GM18499 (cell line): Measurements from ENCODE around the gene GINM1.

Experiments
- ATAC-seq: cut with Tn5 transposase; IDR thresholded peaks from one replicate; pipeline ENCODE4 v1.9.1; 2021; ENCODE audit warnings: moderate number of reproducible peaks; ENCODE audit not compliant: insufficient read depth, unreplicated experiment

GINM1 gene, protein sequence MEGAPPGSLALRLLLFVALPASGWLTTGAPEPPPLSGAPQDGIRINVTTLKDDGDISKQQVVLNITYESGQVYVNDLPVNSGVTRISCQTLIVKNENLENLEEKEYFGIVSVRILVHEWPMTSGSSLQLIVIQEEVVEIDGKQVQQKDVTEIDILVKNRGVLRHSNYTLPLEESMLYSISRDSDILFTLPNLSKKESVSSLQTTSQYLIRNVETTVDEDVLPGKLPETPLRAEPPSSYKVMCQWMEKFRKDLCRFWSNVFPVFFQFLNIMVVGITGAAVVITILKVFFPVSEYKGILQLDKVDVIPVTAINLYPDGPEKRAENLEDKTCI

DNA sequence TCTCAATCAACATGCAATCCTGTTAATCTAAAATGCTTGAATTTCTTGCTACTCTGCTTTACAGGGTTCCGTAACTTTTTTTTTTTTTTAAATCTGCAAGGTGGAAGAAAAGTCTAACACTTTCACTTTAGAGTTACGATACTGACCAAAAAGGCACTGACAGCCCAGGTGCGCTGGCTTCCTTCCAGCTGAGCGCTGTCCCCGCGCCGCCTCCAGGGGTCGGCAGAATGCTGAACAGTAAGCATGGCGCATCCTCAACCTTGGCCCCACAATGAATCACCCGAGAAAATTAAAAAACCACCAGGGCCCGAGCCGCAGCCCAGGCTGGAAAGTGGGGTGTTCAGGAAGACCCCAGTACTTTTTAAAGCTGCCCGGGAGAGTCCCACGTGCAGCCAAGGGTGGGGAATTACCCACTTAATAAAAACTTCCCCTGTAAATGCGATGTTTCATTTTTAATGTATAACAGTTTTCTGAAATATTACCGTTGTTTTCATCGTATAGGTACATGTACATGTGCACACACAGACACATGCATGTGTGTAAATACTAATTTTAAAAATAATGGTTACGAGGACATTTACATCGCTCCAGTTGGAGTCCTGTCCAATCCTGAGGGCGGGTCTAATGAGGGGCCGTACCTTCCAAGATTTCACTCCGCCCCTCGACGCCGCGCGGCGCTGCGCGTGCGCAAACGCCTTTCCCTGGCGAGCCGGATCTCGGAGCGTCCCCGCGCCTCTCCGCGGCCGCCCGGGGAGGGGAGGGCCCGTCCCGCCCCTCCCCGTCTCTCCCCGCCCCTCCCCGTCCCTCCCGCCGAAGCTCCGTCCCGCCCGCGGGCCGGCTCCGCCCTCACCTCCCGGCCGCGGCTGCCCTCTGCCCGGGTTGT lies at the start of gene GINM1:
TSS of gene GINM1 (plus strand) at position 849 of the 883 bp plus-strand sequence. CDS start 40 bp downstream, outside the sequence.
- ATAC-seq, result peak; percentile 60

DNA sequence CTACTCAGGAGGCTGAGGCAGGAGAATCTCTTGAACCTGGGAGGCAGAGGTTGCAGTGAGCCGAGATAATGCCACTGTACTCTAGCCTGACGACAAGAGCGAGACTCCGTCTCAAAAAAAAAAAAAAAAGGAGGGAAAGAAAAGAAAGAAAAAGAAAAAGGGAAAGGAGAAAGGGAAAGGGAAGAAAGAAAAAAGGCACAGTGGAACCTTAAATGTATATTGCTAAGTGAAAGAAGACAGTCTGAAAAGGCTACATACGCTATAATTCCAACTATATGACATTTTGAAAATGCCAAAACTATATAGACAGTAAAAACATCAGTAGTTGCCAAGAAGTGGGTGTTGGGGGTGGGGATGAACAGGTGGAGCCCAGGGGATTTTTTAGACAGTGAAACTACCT lies 36.5 kb upstream of the GINM1 start:
- ATAC-seq, result no peak

DNA sequence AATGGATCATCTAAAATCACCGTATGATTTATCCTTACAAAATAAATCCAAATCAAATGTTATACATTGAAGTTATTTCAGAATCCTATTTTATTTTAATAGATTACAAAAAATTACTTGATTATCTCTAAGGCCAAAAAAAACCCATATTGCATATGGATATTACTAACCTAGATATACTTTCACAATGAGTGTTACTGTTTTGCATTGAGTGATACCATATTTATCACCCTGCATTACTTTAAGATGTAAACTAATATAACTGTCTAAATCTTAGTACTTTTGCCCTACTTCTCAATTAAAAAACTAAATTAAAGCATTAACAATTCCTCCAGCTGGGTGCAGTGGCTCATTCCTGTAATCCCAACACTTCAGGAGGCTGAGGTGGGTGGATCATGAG lies 31.4 kb upstream of the GINM1 start:
- no peak for ATAC-seq

DNA sequence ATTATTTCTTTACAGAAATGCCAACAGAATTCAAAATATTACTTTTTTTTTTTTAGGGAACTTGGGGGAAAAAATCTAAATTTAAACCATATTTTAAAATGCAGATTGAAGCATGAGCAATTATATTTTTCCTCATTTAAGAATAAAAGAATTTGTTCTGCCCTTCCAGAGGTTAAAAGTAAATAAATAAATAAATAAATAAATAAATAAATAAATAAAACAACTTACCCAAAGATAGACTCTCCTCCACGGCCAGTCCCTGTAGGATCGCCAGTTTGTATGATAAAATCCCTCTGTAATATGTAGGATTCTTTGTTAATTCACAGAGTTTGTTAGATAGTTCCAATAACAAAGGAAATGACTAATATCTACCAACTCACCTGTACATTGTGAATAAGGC lies 25.0 kb upstream of the GINM1 start:
- no peak for ATAC-seq

DNA sequence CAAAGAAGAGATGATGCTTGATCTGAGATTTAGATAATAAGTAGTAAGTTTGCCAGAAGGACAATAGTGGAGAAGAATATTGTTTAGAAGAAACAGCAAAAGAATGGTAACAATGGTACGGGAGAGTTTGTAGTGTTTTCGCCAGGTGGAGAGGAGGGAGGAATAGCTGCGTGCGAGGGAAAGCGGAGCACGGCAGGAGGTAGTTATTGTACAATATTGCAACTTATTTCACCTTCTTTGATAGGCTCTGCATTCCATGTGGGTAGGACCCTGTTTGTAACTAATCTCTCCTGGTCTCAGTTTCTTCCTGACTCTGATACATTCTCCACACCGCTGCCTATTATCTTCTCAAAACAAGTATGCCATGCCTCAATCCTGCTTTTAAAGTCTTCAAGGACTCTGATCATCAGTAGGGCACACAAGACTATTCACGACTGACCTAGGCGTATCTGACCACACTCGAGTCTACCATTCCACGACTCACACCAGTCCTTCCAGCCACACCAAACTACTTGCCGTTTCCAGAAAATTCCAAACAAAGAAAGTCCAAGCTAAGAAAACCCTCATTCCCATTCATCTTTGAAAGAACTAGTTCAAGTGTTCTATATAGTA lies 21.4 kb upstream of the GINM1 start:
- ATAC-seq, result no peak

DNA sequence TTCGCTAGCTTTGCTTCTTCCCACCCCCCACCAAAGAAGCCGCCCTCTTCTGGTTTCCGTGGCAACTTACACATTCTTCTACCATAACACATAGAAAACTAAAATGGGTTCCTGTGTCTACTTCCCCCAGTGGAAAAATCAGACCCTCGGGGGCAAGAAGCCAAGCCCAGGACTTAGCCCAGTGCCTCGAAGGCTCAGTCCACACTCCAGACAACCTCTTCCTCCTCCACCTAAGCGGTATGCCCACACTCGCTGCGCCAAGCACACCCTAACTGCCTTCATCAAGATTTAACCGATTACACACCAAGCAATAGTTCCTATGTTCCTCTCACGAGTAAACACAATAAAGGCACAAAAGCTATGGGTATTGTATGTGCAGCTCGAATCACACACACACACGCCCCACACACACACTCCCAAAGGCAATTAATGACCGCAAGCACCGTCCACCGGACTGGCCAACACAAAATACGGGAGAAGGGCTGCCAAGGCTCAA lies 20.9 kb upstream of the GINM1 start:
- ATAC-seq, result no peak

DNA sequence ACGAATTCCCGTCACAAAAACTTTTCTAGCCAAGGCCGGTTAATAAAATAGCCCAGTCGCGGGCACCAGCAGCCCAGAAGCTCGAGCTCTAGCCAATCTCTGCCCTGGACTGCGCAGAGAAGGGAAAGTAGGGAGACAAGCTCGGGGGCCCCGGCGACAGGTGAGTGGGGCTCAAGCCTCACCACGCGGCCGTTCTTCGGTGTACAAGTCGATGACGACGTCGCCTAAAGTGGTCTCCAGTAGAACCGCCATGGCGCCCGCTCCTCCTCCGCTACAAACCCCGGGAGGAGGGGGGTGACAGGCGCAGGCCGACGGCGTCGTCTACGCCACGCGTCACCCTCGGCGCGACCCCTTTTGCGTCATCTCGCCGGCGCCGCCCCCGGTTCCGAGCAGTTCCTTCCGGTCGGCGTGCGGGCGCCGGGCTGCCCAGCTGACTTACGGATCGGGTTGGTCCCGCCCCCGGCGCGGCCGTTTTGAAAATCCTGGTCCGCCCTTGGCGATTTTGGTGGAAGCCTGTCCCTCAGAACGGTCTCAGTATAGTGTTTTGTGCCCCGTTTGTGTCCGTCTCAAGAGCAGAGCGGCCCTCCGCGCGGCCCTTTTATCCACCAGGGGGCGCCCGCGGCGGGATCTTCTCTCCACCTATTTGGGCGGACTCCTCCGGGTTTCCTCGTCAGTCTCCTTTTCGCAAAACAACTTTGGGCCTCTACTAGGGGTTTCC lies 20.3 kb upstream of the GINM1 start, which contains the start of gene PPIL4:
TSS of gene PPIL4 (minus strand) at position 290 of the 718 bp plus-strand sequence. CDS start at position 252, 38 bp downstream.
- ATAC-seq, result peak; percentile 74

DNA sequence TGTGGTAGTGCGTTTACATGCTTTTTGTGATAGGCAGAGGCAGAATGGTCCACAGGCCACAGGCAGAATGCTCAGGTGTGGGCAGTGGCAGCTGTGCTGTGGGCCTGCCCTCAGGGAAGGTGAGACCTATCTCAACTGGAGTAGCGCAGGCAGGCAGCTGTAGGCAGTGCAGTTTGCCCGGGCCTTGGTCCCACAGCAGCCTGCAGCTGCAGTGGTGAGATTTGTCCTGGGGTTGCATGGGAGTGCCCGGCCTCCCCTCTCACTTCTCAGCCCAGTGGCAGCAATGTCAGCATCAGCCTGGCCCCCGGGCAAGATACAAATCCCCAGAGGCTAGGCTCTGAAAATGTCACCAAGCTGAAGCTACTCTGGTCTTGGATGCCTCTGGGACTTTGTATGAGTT lies 14.3 kb upstream of the GINM1 start:
- ATAC-seq, result no peak

DNA sequence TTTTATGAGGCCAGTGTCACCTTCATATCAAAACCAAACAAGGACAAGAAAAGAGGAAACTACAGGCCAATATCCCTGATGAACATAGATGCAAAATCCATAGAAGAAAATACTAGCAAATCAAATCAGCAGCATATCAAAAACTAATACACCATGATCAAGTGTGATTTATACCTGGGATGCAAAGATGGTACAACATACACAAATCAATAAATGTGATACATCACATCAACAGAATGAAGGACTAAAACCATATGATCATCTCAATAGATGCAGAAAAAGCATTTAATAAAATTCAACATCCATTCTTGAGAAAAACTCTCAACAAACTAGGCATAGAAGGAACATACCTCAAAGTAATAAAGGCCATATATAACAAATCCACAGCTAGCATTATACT lies 8.1 kb upstream of the GINM1 start:
- no peak for ATAC-seq

DNA sequence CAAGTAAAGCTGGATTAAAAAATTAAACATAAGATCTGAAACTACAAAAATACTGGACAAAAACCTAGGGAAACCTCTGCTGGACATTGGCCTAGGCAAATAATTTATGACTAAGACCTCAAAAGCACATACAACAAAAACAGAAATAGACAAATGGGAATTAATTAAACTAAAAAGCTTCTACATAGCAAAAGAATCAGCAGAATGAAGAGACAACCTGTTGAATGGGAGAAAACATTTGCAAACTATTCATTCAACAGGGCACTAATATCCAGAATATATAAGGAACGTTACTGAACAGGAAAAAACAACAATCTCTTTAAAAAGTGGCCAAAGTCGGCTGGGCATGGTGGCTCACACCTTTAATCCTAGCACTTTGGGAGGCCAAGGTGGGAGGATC lies 6.8 kb upstream of the GINM1 start:
- no peak for ATAC-seq

DNA sequence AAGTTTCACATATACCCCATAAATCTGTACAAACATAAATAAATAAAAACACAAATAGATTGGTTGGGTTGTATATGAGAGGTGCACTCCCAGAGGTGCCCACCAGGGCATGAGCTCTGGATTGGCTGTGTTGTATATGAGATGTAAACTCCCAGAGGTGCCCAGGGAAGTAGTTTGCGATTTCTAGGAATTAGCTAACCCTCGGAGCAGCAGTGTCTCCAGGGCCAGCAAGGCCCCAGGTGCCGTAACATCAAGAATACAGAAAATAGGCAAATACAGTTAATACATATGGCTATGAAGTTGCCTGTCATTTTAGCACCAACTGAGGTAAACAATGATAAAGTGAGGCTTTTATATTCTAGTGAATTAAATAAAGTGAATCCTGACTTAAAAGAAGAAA lies 5.4 kb upstream of the GINM1 start:
- no peak for ATAC-seq

DNA sequence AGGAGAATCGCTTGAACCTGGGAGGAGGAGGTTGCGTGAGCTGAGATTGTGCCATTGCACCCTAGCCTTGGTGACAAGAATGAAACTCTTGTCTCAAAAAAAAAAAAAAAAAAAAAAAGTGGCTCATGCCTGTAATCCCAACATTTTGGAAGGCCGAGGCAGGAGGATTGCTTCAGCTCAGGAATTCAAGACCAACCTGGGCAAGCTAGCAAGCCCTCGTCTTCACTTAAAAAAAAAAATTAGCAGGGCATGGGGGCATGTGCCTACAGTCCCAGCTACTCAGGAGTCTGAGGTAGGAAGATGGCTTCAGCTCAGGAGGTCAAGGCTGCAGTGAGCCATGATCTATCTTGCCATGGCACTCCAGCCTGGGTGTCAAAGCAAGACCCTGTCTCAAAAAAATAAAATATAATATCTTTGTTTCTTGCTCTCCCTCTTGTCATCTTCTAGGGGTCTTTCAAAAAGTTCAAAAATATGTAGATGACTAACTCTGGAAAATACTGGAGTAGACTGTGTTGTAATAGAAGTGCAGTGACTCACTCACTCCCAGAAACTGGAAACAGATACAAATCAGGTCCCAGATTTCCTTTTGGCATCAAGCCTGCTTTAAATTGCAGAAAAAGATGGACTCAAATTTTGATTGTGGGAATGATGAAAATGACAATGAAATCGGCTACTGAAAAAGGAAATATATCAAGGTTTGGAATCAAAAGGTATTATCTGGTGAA lies 2.8 kb upstream of the GINM1 start:
- no peak for ATAC-seq

DNA sequence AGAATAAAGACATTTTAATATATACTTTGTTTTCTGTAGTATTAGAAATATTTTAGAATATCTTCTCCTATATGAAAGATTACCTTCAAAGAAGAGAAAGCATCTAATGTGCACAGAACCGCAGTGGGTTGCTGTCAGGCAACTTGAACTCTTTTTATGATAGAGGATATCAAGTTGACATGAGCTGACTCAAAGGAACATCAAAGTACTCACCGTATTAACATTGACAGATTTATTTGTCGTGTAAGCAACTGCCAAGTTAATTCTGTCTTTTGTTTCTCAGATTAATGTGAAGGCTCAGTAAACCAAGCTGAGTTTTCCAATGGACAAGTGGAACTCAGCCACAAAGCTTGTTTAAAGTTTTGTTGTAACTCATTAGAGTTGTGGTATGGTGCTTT lies 2.2 kb upstream of the GINM1 start:
- ATAC-seq, result no peak

DNA sequence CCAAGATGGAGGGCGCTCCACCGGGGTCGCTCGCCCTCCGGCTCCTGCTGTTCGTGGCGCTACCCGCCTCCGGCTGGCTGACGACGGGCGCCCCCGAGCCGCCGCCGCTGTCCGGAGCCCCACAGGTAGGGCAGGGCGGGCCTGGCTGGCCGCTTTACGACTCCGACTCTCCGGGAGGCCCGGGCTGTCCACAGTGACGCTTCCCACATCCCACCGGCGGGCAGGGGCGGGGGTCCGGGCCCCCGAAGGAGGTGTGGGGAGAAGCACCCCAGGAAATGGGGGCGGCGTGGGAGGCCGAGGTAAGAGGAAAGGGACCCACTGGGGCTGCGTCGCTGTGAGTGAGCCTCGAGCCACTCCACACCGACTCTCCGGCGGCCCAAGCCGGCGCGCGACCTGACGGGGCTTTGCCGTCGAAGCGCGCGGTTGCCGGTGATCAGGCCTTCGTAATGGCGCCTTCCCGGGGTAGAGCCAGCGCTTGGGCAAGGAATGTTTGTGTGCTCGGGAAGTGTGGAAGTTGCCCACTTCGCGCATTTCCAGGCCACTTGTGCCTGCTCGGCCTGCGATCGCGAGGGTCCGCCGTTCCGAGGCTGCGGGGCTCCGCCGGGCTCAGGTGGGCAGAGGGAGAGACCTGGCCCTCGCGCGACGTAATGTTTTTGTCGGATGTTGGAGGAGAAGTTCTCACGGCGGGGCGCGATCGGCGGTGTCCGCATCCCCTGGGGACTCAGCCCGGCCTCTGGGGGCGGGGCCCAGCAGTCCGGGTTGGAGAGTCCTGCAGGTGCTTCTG lies 427 bp downstream of the GINM1 start:
- peak; percentile 2 for ATAC-seq

DNA sequence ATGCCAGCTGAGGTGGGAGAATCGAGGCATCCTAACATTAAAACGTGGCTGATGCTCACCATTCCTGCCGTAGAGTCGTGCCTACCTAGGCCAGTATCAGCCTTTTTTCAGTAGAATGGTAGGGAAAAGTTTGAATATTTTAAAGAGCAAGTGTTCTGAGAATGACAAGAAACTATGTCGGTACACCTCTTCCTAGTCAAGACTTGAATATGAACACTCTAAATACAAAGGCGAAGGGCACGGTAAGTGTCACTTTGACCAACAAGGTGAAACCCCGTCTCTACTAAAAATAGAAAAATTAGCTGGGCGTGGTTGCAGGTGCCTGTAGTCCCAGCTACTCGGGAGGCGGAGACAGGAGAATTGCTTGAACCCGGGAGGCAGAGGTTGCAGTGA lies 1.0 kb downstream of the GINM1 start:
- no peak for ATAC-seq

DNA sequence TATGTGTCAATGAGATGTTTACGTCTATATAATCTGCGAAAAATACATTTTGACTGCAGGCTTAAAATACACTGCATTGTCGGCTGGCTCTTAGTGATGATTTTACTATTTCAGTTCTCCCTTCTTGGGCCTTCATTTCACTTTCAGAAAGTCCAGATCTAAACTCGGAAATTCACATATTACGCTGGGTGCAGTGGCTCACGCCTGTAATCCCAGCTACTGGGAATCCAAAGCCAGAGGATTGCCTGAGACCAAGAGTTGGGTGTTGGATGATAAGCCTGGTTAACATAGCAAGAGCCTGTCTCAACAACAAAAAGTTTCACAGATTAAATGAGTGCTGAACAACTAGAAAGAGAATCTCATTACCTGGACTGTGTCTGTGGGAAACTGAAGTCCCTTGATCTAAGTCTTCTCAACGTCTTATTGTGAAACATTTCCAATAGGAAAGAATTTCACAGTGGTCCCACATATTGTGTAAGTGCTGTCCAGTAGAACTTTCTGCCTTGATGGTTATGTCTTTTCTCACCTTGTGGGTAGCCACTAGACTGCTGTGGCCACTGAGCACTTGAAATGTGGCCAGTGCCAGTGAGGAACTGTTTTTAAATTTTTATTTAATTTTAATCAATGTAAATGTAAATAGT lies 1.9 kb downstream of the GINM1 start:
- ATAC-seq, result no peak

DNA sequence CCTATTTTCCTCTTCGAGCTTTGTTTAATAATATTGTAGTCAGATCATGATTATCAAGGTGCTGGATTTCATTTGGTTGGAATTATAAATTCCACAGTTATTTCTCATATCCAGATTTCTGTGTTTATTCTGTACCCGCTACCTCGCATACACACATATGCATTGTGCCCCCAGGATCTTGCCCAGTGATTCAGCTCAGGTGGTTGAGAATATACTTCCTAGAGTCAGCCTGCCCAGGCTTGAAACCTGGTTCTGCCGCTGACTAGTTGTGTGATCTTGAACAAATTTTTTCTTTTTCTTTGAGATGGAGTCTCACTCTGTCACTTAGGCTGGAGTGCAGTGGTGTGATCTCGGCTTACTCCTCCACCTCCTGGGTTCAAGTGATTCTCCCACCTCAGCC lies 14.7 kb downstream of the GINM1 start:
- ATAC-seq, result no peak

DNA sequence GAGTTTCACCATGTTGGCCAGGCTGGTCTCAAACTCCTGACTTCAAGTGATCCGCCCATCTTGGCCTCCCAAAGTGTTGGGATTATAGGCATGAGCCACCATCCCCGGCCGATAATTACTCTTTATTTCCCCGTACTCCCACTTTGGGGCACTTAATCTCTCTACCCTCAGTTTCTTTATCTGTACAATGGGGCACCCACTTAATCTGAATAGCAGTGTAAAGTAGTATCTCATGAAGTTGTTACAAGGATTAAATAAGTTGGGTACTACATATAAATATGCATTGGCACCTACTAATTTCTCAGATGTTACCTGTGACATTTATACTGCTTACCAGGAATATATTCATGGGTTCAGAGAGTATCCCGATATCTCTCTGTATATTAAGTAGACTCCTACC lies 15.2 kb downstream of the GINM1 start:
- ATAC-seq, result no peak
